ENCODE data around the gene PRAMEF17.
"Not testable (repeated sequence)": the region's sequence is repeated elsewhere in the genome, so short reads cannot be mapped to it uniquely, and the experiment has no call there.

Gene PRAMEF17

GRCh38 chr1:13389332-13389731 lies at the start of gene PRAMEF17:
Gene PRAMEF17, plus strand, starts transcription at chr1:13389632. Its CDS starts 26 bp downstream, at chr1:13389658.
- not testable (repeated sequence) for DNase-seq

- DNase-seq, result not testable (repeated sequence)
Measured at GRCh38 chr1:13342496-13342895, 46.9 kb upstream of the PRAMEF17 start.

GRCh38 chr1:13347034-13347433 lies 42.4 kb upstream of the PRAMEF17 start, which contains the start of gene PRAMEF14:
Gene PRAMEF14, minus strand, starts transcription at chr1:13347134. Its CDS starts 1,820 bp downstream, at chr1:13345314.
- not testable (repeated sequence) for DNase-seq

- DNase-seq, result not testable (repeated sequence)
Measured at GRCh38 chr1:13353476-13353875, 36.0 kb upstream of the PRAMEF17 start.

- not testable (repeated sequence) for DNase-seq
Measured at GRCh38 chr1:13354475-13354874, 35.0 kb upstream of the PRAMEF17 start.

- peak; percentile 49 for DNase-seq
Measured at GRCh38 chr1:13356774-13357173, 32.7 kb upstream of the PRAMEF17 start.

- not testable (repeated sequence) for DNase-seq
Measured at GRCh38 chr1:13362364-13362763, 27.1 kb upstream of the PRAMEF17 start.

GRCh38 chr1:13364928-13365327 lies 24.5 kb upstream of the PRAMEF17 start:
- not testable (repeated sequence) for DNase-seq

- not testable (repeated sequence) for DNase-seq
Measured at GRCh38 chr1:13366536-13366935, 22.9 kb upstream of the PRAMEF17 start.

- DNase-seq, result not testable (repeated sequence)
Measured at GRCh38 chr1:13368544-13368943, 20.9 kb upstream of the PRAMEF17 start.

GRCh38 chr1:13378983-13379382 lies 10.4 kb upstream of the PRAMEF17 start:
- not testable (repeated sequence) for DNase-seq

GRCh38 chr1:13380380-13380779 lies 9.1 kb upstream of the PRAMEF17 start:
- DNase-seq, result not testable (repeated sequence)

GRCh38 chr1:13393004-13393403 lies 3.6 kb downstream of the PRAMEF17 start:
- DNase-seq, result not testable (repeated sequence)

GRCh38 chr1:13394761-13395160 lies 5.3 kb downstream of the PRAMEF17 start:
- not testable (repeated sequence) for DNase-seq

GRCh38 chr1:13395311-13395710 lies 5.9 kb downstream of the PRAMEF17 start:
- not testable (repeated sequence) for DNase-seq

GRCh38 chr1:13407811-13408210 lies 18.4 kb downstream of the PRAMEF17 start:
- no peak for DNase-seq

- not testable (repeated sequence) for DNase-seq
Measured at GRCh38 chr1:13410150-13410549, 20.7 kb downstream of the PRAMEF17 start, which contains the start of gene PRAMEF20. Gene PRAMEF20, plus strand, starts transcription at chr1:13410450. Its CDS starts 5,905 bp downstream, at chr1:13416355.

GRCh38 chr1:13430495-13430894 lies 41.1 kb downstream of the PRAMEF17 start:
- no peak for DNase-seq

- DNase-seq, result no peak
Measured at GRCh38 chr1:13432251-13432650, 42.8 kb downstream of the PRAMEF17 start.

GRCh38 chr1:13433694-13434358 lies 44.4 kb downstream of the PRAMEF17 start:
- not testable (repeated sequence) for DNase-seq

GRCh38 chr1:13435458-13435857 lies 46.0 kb downstream of the PRAMEF17 start:
- no peak for DNase-seq

- DNase-seq, result not testable (repeated sequence)
Measured at GRCh38 chr1:13439104-13439783, 49.8 kb downstream of the PRAMEF17 start.
